SU-DHL-6 (cell line): Measurements from ENCODE around the gene MAP2K4.

ENCODE experiments used
- EZH2phosphoT487 ChIP-seq: fragments of 200-600 bp; sonication (generic), shearing (Covaris generic); conservative IDR thresholded peaks from 2 replicates; pipeline ENCODE4 v1.6.1; 2018; ENCODE audit warnings: mild to moderate bottlenecking, antibody characterized with exemption, low read length, moderate library complexity, mixed read lengths
- TF ChIP-seq, protein P1 (sequence below): fragments of 200-600 bp; sonication (generic); IDR thresholded peaks from one replicate; pipeline ENCODE4 v1.5.1; 2017; ENCODE audit warnings: antibody characterized with exemption, mild to moderate bottlenecking, low read length, moderate library complexity; ENCODE audit not compliant: insufficient read depth, poor library complexity, severe bottlenecking

DNA sequence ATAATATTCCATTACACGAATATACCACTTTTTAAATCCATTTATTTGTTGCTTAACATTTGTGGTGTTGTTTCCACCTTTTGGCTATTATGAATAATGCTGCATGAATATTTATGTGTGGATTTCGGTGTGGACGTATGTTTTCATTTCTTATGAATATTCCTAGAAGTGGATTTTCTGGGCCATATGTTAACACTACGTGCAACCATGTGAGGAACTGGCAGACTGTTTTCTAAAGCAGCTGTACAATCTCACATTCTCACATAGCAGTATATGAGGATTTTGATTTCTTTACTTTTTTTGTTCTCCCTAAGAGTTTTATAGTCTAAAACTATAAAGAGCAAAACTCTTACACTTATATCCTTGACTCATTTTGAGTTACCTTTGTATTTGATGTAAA lies 143.4 kb downstream of the MAP2K4 start:
- TF ChIP-seq, protein P1, sequence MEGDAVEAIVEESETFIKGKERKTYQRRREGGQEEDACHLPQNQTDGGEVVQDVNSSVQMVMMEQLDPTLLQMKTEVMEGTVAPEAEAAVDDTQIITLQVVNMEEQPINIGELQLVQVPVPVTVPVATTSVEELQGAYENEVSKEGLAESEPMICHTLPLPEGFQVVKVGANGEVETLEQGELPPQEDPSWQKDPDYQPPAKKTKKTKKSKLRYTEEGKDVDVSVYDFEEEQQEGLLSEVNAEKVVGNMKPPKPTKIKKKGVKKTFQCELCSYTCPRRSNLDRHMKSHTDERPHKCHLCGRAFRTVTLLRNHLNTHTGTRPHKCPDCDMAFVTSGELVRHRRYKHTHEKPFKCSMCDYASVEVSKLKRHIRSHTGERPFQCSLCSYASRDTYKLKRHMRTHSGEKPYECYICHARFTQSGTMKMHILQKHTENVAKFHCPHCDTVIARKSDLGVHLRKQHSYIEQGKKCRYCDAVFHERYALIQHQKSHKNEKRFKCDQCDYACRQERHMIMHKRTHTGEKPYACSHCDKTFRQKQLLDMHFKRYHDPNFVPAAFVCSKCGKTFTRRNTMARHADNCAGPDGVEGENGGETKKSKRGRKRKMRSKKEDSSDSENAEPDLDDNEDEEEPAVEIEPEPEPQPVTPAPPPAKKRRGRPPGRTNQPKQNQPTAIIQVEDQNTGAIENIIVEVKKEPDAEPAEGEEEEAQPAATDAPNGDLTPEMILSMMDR, result no peak
- TF ChIP-seq EZH2phosphoT487, result no peak
